ENCODE measurements around the gene UGT1A6. TPM values are rescaled to one million over a fixed set of nuclear protein-coding genes. Genes with fewer than 3 reads are reported as not detected.

The UGT1A6 gene
- total and polyA plus RNA-seq, 3 experiments from 2014 or later, result not detected

DNA sequence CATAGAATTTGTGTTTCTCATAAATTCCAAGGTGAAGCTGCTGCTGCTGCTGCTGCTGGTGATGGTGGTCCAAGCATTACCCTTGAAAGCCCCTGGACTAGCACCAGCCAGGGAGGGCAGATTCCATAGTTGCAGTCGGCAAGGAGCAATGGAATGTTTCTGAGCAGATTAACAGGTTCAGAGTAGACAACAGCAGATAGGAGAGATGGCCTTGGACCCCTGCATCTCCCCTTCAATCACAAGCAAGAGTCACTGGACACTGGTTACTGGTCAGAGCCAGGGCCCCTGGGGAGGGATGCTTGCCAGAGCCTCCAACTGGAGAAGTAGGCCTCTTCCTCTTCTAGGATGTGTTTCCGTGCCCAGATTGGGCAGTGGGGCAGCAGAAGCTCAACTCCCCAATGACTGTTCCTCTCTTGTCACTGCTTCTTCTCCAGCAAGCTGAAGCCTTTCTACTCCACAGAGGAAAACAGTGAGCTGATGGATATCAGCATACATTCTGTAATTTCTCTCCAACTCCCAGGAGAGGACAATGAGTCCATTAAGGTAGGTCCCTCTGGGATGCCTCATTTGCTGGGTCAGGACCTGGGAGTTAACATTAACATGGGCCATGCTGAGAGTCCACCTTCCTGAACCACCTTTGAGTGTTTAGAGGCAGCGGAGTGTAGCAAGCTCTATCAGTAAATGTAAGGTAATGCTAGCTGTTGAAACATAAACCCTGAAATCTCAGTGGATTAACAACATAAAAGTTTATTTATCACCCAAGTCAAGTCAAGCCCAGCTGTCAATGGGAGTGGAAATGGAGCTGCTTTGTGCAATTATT, 120.8 kb downstream of the UGT1A6 start:
- peaks cover 2% of the 10 kb centered on the region for H3K27me3 ChIP-seq (ENCODE audit: insufficient read depth, low read length, poor library complexity, severe bottlenecking)

DNA sequence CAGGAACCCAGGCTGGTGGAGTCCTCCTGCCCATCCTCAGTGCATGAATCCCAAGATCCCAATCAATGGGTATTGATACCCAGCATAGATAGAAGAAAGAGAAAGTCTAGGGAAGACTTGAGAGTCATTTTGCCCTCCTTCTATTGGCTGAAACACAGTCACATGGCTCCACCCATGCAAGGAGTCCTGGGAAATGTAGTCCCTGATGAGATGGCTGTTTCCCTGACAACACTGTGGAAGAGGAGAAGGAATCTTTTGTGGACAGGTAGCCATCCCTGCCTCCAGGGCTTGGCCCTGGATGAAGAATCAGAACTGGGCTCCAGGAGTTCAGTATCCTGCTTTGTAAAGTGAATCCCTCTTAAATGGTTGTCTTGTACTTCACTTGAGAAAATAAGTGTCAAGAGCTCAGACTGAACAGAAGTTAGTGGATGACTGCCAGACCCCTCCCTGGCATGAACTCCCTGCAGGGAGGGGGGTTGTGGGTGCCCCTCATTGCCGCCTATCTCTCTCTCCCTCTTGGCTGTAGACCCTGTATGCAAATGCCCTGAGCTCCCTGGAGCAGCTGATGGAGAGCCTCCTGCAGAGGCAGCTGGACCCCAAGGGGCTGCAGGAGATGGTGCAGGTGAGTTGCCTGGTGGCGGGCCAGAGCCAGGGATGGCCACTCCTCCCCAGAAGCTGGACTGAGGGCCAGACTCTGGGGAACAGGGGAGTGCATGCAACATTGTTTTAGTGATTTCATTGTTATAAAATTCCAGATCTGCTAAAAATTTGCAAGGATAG, 121.6 kb downstream of the UGT1A6 start:
- Mint-ChIP-seq H3K4me3 (no peak overlapping the region), H3K9me3 (no peaks in the 10 kb centered on the region), H3K27ac (no peak overlapping the region), H3K27me3 (peaks cover 11 to 38% of the 10 kb centered on the region in 2 donors), H3K4me1 (no peaks in the 10 kb centered on the region), H3K36me3 (no peaks in the 10 kb centered on the region)
- ChIA-PET POLR2A (no interaction called here), CTCF (no interaction called here)
- Histone ChIP-seq H3K27me3 (ENCODE audit: insufficient read depth, low read length, poor library complexity, severe bottlenecking) (no peaks in the 10 kb centered on the region), H3K27ac (ENCODE audit: low read depth, low read length) (no peak overlapping the region), H3K4me1 (ENCODE audit: insufficient read depth, low read length) (no peaks in the 10 kb centered on the region), H3K4me3 (ENCODE audit: low read length) (no peak overlapping the region), H3K9me3 (ENCODE audit: low read length) (no peaks in the 10 kb centered on the region), H3K36me3 (ENCODE audit: insufficient read depth, low read length) (no peaks in the 10 kb centered on the region)
- no peak for DNase-seq

More for the DNA sequence above, 120.8 kb downstream of the UGT1A6 start:
- Histone ChIP-seq H3K4me3 (ENCODE audit: low read length) (no peak overlapping the region), H3K4me1 (ENCODE audit: insufficient read depth, low read length) (no peaks in the 10 kb centered on the region), H3K27ac (ENCODE audit: low read depth, low read length) (no peak overlapping the region), H3K9me3 (ENCODE audit: low read length) (no peaks in the 10 kb centered on the region), H3K36me3 (ENCODE audit: insufficient read depth, low read length) (no peaks in the 10 kb centered on the region)
- no peaks in the 10 kb centered on the region for H3K36me3 Mint-ChIP-seq
- peaks cover 17 to 45% of the 10 kb centered on the region in 2 donors for H3K27me3 Mint-ChIP-seq
- no peaks in the 10 kb centered on the region for H3K9me3 Mint-ChIP-seq
- ChIA-PET POLR2A (no interaction called here), CTCF (no interaction called here)
- DNase-seq, result peak in 1 of 5 donors; percentile 30
- H3K4me1 Mint-ChIP-seq, result no peaks in the 10 kb centered on the region
- H3K4me3 Mint-ChIP-seq, result no peak overlapping the region
- no peak overlapping the region for H3K27ac Mint-ChIP-seq

DNA sequence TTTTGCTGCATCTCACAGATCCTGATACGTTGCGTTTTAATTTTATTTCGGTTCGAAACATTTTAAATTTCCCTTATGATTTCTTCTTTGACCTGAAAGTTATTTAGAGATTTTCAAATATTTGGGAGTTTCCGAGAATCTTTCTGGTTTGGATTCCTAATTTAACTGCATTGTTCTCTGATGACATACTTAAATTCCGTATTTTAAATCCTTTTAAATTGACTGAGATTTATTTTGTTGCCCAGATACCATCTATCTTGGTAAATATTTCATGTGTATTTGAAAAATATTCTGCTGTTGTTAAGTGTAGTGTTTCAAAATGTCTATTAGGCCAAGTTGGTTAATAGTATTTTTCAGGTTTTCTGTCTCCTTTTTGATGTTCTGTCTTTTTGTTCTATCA, 123.2 kb downstream of the UGT1A6 start:
- no peak for DNase-seq
- ChIA-PET POLR2A (no interaction called here), CTCF (no interaction called here)
- peaks cover 6 to 32% of the 10 kb centered on the region in 2 donors for H3K27me3 Mint-ChIP-seq
- no peaks in the 10 kb centered on the region for H3K9me3 Mint-ChIP-seq
- no peak overlapping the region for H3K27ac Mint-ChIP-seq
- no peaks in the 10 kb centered on the region for H3K27me3 ChIP-seq (ENCODE audit: insufficient read depth, low read length, poor library complexity, severe bottlenecking)
- H3K4me3 ChIP-seq (ENCODE audit: low read length), result no peak overlapping the region
- no peaks in the 10 kb centered on the region for H3K4me1 ChIP-seq (ENCODE audit: insufficient read depth, low read length)
- no peaks in the 10 kb centered on the region for H3K4me1 Mint-ChIP-seq
- H3K4me3 Mint-ChIP-seq, result no peak overlapping the region
- H3K36me3 Mint-ChIP-seq, result no peaks in the 10 kb centered on the region
- H3K9me3 ChIP-seq (ENCODE audit: low read length), result no peaks in the 10 kb centered on the region
- no peak overlapping the region for H3K27ac ChIP-seq (ENCODE audit: low read depth, low read length)
- H3K36me3 ChIP-seq (ENCODE audit: insufficient read depth, low read length), result no peaks in the 10 kb centered on the region

DNA sequence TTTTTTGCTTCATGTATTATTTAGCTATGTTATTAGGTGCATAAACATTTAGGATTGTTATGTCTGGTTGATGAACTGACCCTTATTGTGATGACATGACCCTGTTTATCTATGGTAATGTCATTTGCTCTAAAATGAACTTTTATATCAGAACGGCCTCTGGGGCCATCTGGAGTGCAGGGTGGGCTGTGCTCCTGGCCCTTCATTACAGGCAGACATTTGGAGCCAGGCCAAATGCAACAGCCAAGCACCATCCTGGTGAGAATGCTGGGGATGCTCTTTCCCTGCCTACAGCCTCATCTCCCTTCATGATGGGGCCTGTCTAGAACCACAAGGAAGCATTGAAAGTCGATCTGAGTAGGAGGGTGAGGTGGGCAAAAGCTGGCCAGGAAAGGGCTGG, 123.6 kb downstream of the UGT1A6 start:
- Mint-ChIP-seq H3K36me3 (no peaks in the 10 kb centered on the region), H3K9me3 (no peaks in the 10 kb centered on the region), H3K4me3 (no peak overlapping the region), H3K4me1 (no peaks in the 10 kb centered on the region), H3K27me3 (peaks cover 6 to 31% of the 10 kb centered on the region in 2 donors), H3K27ac (no peak overlapping the region)
- Histone ChIP-seq H3K4me3 (ENCODE audit: low read length) (no peak overlapping the region), H3K9me3 (ENCODE audit: low read length) (no peaks in the 10 kb centered on the region), H3K36me3 (ENCODE audit: insufficient read depth, low read length) (no peaks in the 10 kb centered on the region), H3K27me3 (ENCODE audit: insufficient read depth, low read length, poor library complexity, severe bottlenecking) (no peaks in the 10 kb centered on the region), H3K4me1 (ENCODE audit: insufficient read depth, low read length) (no peaks in the 10 kb centered on the region), H3K27ac (ENCODE audit: low read depth, low read length) (no peak overlapping the region)
- POLR2A ChIA-PET, result no interaction called here
- CTCF ChIA-PET, result no interaction called here
- no peak for DNase-seq

DNA sequence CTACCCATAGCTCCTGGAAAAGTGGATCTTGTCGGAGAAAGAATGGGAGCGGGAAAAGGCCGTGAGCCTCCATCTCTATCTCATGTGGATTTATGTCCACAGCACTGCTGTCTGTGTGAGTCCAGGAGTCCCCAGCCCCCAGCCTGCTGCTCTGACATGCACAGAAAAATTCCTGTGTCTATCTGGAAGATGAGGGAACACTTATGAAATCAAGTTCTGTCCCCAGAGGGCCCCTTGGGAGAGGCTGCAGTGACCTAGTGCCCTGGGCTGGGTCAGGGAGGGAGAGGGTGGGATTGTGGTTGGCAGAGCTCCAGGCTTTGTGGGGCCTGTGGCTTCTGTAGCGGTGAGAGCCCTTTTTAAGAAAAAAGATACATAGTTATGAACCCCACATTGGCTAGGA, 124.1 kb downstream of the UGT1A6 start:
- Mint-ChIP-seq H3K36me3 (no peaks in the 10 kb centered on the region), H3K4me1 (no peaks in the 10 kb centered on the region), H3K27me3 (peaks cover 3 to 35% of the 10 kb centered on the region in 2 donors), H3K9me3 (no peaks in the 10 kb centered on the region), H3K27ac (no peak overlapping the region), H3K4me3 (no peak overlapping the region)
- ChIA-PET CTCF (no interaction called here), POLR2A (no interaction called here)
- Histone ChIP-seq H3K9me3 (ENCODE audit: low read length) (no peaks in the 10 kb centered on the region), H3K27ac (ENCODE audit: low read depth, low read length) (no peak overlapping the region), H3K36me3 (ENCODE audit: insufficient read depth, low read length) (no peaks in the 10 kb centered on the region), H3K4me1 (ENCODE audit: insufficient read depth, low read length) (no peaks in the 10 kb centered on the region), H3K4me3 (ENCODE audit: low read length) (no peak overlapping the region), H3K27me3 (ENCODE audit: insufficient read depth, low read length, poor library complexity, severe bottlenecking) (no peaks in the 10 kb centered on the region)
- peak in 1 of 5 donors; percentile 9 for DNase-seq

DNA sequence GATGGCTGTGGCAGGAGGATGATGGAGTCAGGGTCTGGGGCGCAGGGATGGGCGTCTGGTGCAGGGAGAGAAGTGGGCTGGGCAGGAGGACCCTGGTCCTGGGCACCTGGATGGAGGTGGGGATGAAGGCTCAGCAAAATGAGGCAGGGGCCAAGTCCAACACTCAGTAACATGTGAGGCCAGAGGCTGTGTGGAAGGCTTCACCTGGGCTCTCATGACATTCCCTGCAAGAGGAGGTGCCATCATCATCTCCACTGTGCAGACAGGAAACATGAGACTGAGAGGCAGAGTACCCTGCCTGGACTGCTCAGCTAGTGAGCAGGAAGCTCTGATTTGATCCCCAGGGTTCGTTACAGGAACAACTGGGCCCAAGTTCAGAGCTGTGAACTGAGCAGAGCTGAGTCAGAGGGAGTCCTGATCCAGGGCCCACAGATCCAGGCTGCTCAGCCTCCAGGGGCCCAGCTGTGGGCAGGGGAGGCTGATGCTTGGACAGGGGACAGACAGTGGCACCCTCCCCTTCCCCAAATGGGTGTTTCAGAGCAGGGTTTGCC, 124.7 kb downstream of the UGT1A6 start:
- H3K9me3 ChIP-seq (ENCODE audit: low read length), result no peaks in the 10 kb centered on the region
- Mint-ChIP-seq H3K4me1 (no peaks in the 10 kb centered on the region), H3K27me3 (peaks cover 3 to 31% of the 10 kb centered on the region in 2 donors), H3K4me3 (no peak overlapping the region), H3K27ac (peak overlapping the region in 1 of 8 donors; percentile 44), H3K9me3 (no peaks in the 10 kb centered on the region), H3K36me3 (no peaks in the 10 kb centered on the region)
- no peak overlapping the region for H3K27ac ChIP-seq (ENCODE audit: low read depth, low read length)
- H3K36me3 ChIP-seq (ENCODE audit: insufficient read depth, low read length), result no peaks in the 10 kb centered on the region
- H3K4me3 ChIP-seq (ENCODE audit: low read length), result no peak overlapping the region
- POLR2A ChIA-PET, result no interaction called here
- H3K27me3 ChIP-seq (ENCODE audit: insufficient read depth, low read length, poor library complexity, severe bottlenecking), result no peaks in the 10 kb centered on the region
- no peaks in the 10 kb centered on the region for H3K4me1 ChIP-seq (ENCODE audit: insufficient read depth, low read length)
- DNase-seq, result peak in 1 of 5 donors; percentile 12
- CTCF ChIA-PET, result no interaction called here

DNA sequence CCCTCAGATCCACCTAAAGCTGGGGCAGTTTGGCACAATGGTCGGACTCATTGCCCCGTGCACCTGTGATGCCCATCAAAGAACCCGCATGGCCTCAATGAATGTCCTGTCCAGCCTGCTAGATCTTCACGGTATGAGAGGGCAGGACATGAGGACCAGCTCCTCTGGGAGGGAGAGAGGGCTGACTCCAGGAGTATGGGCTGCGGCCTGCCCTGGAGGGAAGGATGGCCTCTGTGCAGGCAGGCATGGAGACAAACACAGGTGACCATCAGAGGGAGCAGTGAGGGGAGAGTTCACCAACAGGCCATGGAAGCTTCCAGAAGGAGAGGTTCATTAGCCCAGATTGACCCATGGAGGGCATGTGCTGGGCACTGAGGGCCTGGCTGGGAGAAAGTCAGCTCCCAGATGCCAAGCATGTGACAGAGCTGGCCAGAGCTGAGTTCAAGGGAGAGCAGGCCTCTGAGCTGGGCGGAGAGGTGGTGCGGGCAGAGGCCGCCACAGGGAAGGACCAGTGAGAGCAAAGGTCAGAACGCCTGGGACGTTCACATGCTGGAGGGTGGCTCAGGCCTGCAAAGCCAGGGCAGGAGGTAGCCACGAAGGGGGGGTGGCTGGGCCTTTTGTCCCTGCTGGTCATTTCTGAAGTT, 125.4 kb downstream of the UGT1A6 start:
- H3K36me3 ChIP-seq (ENCODE audit: insufficient read depth, low read length), result no peaks in the 10 kb centered on the region
- Mint-ChIP-seq H3K4me3 (peak overlapping the region in 1 of 7 donors; percentile 9), H3K27me3 (peaks cover 3 to 31% of the 10 kb centered on the region in 2 donors), H3K4me1 (no peaks in the 10 kb centered on the region), H3K36me3 (no peaks in the 10 kb centered on the region), H3K27ac (no peak overlapping the region), H3K9me3 (no peaks in the 10 kb centered on the region)
- no peaks in the 10 kb centered on the region for H3K9me3 ChIP-seq (ENCODE audit: low read length)
- H3K27me3 ChIP-seq (ENCODE audit: insufficient read depth, low read length, poor library complexity, severe bottlenecking), result no peaks in the 10 kb centered on the region
- no peaks in the 10 kb centered on the region for H3K4me1 ChIP-seq (ENCODE audit: insufficient read depth, low read length)
- ChIA-PET CTCF (no interaction called here), POLR2A (no interaction called here)
- no peak overlapping the region for H3K27ac ChIP-seq (ENCODE audit: low read depth, low read length)
- H3K4me3 ChIP-seq (ENCODE audit: low read length), result no peak overlapping the region
- DNase-seq, result peak in 1 of 5 donors; percentile 40
